ENCODE measurements around the gene HOMEZ. TPM values are rescaled to one million over a fixed set of nuclear protein-coding genes. Genes with fewer than 3 reads are reported as not detected.

The HOMEZ gene
- total and polyA plus RNA-seq, 10 of the 15 experiments (the other 5 are each of a cell fraction or from before 2014, with no cell fraction given) = 2.6 to 19.3 (median 13.0) TPM

DNA sequence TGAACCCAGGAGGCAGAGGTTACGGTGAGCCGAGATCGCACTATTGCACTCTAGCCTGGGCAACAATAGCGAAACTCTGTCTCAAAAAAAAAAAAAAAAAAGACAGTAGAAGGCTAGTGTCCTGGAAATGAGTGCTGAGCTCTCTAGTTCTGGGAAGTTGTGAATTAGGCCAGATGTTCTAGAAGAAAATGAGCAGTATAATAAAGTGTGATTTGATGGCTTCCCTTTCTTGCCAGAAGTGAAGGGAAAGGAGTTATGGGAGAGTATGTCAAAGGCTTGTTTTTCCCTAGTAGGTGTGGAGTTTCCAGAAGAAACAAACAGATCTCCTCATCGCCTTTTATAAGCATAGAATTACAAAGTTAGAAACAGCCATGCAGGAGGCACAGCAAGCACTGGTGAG is 27.7 kb downstream of the HOMEZ start:
- BruUV-seq (replicated peaks) = no TSS peak
- TF ChIP-seq CHD1 (IDR thresholded peaks at IDR 0.05; ENCODE audit: low read depth, low read length) (no peak), POLR2A (IDR thresholded peaks at IDR 0.05; ENCODE audit: low read depth, low read length) (no peak), BCL11A (IDR thresholded peaks at IDR 0.05; ENCODE audit: low read depth, low read length) (no peak), CHD2 (IDR thresholded peaks at IDR 0.05; ENCODE audit: borderline replicate concordance, low read depth, low read length) (no peak), ESRRA (IDR thresholded peaks at IDR 0.05; ENCODE audit: low read length) (no peak), BRCA1 (IDR thresholded peaks at IDR 0.05; ENCODE audit: low read depth, low read length) (no peak), ZNF274 (IDR thresholded peaks at IDR 0.05; ENCODE audit: insufficient read depth, insufficient read length) (no peak), HSF1 (IDR thresholded peaks at IDR 0.05; ENCODE audit: low read depth, low read length) (no peak), YY1 (IDR thresholded peaks at IDR 0.05; ENCODE audit: low read depth, low read length) (no peak), ZSCAN29 (IDR thresholded peaks at IDR 0.05) (no peak), USF2 (IDR thresholded peaks at IDR 0.05; ENCODE audit: borderline replicate concordance, low read depth, low read length) (no peak), ATF7 (IDR thresholded peaks at IDR 0.05; ENCODE audit: low read depth) (no peak), SMARCA5 (IDR thresholded peaks at IDR 0.05) (no peak), SMAD1 (IDR thresholded peaks at IDR 0.05; ENCODE audit: low read depth, partially characterized antibody) (no peak)
- FAIRE-seq (no peak), DNase-seq (ENCODE audit: low read depth, low spot score) (no peak), ATAC-seq (no peak)
- in situ Hi-C loops (cut with MboI) (no loop called here), intact Hi-C loops (cut with micrococcal nuclease; ENCODE audit: unreplicated experiment) (no loop called here)
- Histone ChIP-seq H3K4me2 (ENCODE audit: control insufficient read depth, insufficient read depth) (no peak overlapping the region), H3K36me3 (ENCODE audit: control insufficient read depth in 2 of 2, insufficient read depth in 2 of 2, low read length in 1 of 2) (no peaks in the 10 kb centered on the region), H3K27ac (ENCODE audit: control insufficient read depth, insufficient read depth) (no peak overlapping the region), H2AFZ (ENCODE audit: control insufficient read depth, low read depth, low read length) (no peak overlapping the region), H3K4me1 (ENCODE audit: control insufficient read depth, insufficient read depth, low read length) (no peaks in the 10 kb centered on the region), H4K20me1 (ENCODE audit: control insufficient read depth, insufficient read depth) (no peaks in the 10 kb centered on the region), H3K4me3 (no peak overlapping the region), H3K9ac (ENCODE audit: control insufficient read depth, insufficient read depth, low read length) (no peak overlapping the region), H3K27me3 (replicated peaks in 1 of 2; ENCODE audit: control insufficient read depth in 2 of 2, insufficient read depth in 2 of 2, low read length in 1 of 2) (no peaks in the 10 kb centered on the region), H3K79me2 (ENCODE audit: control insufficient read depth, insufficient read depth, low read length) (no peaks in the 10 kb centered on the region), H3K9me3 (replicated peaks; ENCODE audit: control insufficient read depth, insufficient read depth, low read length) (no peaks in the 10 kb centered on the region)
- 67% methylated on average over 4 of the region's 5 CpGs for WGBS (ENCODE audit: insufficient coverage, insufficient replicate concordance, low lambda C conversion rate, missing lambda C conversion rate)
- ChIA-PET CTCF (interaction anchor here (0.6 to 1.3 kb wide), 2 partner anchors 198 to 469 kb away, joined by 3 read pairs; no protein-coding TSS in a partner anchor), POLR2A (interaction anchor here (0.5 kb wide), 1 partner anchor 27 kb away, joined by 3 read pairs; no protein-coding TSS in a partner anchor), RAD21 (ENCODE audit: unreplicated experiment) (no interaction called here), SMC1A (ENCODE audit: uncharacterized antibody, unreplicated experiment) (interaction anchor here (1.2 kb wide), 1 partner anchor 137 kb away, joined by 3 read pairs; no protein-coding TSS in a partner anchor)

Data from GM12878 (cell line).